Measurements from ENCODE around the gene GSTP1. TPM values are rescaled to one million over a fixed set of nuclear protein-coding genes. Genes with fewer than 3 reads are reported as not detected.
"Not testable (repeated sequence)": the region's sequence is repeated elsewhere in the genome, so short reads cannot be mapped to it uniquely, and the experiment has no call there.

The GSTP1 gene
- polyA plus RNA-seq, 3 donors: 324 to 594 (median 489) TPM

- not testable (repeated sequence) for H3K27ac ChIP-seq (ENCODE audit: low read depth, low read length)
- 70 to 84% (median 72%) methylated on average over 11 of the region's 11 CpGs for WGBS, 3 donors
Measured at GRCh38 chr11:67588899-67589415, 5.3 kb downstream of the GSTP1 start.

- H3K27ac ChIP-seq (ENCODE audit: low read depth, low read length): no peak overlapping the region
- 68 to 79% (median 75%) methylated on average over 12 of the region's 12 CpGs for WGBS, 3 donors
Measured at GRCh38 chr11:67592880-67593564, 9.4 kb downstream of the GSTP1 start.

DNA sequence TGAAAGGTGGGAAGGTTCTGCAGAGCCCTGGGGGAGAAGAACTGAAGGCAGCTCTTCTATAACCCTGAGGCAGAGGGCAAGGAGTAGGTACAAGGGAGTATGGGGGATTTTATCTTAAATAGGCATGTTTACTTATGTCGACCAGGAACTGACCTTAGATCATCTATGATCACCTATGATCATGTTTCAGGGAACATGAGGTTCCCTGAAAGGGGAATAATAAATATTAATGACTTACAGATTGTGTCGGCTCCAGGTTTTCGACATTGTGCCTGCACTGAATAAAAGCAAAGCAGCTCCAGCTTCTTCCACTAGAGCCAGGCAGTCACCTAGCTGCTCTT is 9.9 kb downstream of the GSTP1 start:
- H3K27ac ChIP-seq (ENCODE audit: low read depth, low read length): no peak overlapping the region
- WGBS, 3 donors: 61 to 76% (median 72%) methylated on average over 3 of the region's 3 CpGs

- 61 to 73% (median 68%) methylated on average over 3 of the region's 3 CpGs for WGBS, 3 donors
- H3K27ac ChIP-seq (ENCODE audit: low read depth, low read length): no peak overlapping the region
Measured at GRCh38 chr11:67594480-67594879, 10.9 kb downstream of the GSTP1 start.

- no peak overlapping the region for H3K27ac ChIP-seq (ENCODE audit: low read depth, low read length)
- 51 to 96% (median 79%) methylated on average over 1 of the region's 1 CpG for WGBS, 3 donors
Measured at GRCh38 chr11:67596753-67597300, 13.2 kb downstream of the GSTP1 start.

DNA sequence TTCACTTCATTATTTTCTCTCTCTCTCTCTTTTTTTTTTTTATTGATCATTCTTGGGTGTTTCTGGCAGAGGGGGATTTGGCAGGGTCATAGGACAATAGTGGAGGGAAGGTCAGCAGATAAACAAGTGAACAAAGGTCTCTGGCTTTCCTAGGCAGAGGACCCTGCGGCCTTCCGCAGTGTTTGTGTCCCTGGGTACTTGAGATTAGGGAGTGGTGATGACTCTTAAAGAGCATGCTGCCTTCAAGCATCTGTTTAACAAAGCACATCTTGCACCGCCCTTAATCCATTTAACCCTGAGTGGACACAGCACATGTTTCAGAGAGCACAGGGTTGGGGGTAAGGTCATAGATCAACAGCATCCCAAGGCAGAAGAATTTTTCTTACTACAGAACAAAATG is 13.8 kb downstream of the GSTP1 start:
- H3K27ac ChIP-seq (ENCODE audit: low read depth, low read length): not testable (repeated sequence)
- WGBS, 3 donors: no CpG with 5 or more reads among the region's 3 CpGs

DNA sequence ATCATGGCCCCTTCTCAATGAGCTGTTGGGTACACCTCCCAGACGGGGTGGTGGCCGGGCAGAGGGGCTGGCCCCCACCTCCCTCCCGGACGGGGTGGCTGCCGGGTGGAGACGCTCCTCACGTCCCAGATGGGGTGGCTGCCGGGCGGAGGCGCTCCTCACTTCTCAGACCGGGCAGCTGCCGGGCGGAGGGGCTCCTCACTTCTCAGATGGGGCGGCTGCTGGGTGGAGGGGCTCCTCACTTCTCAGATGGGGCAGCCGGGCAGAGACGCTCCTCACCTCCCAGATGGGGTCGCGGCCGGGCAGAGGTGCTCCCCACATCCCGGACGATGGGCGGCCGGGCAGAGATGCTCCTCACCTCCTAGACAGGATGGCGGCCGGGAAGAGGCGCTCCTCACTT is 14.4 kb downstream of the GSTP1 start:
- H3K27ac ChIP-seq (ENCODE audit: low read depth, low read length): not testable (repeated sequence)
- 89 to 96% (median 91%) methylated on average over 22 to 26 of the region's 26 CpGs for WGBS, 3 donors

- WGBS, 3 donors: 52 to 71% (median 67%) methylated on average over 1 of the region's 1 CpG
Measured at GRCh38 chr11:67599149-67599548, 15.5 kb downstream of the GSTP1 start.

DNA sequence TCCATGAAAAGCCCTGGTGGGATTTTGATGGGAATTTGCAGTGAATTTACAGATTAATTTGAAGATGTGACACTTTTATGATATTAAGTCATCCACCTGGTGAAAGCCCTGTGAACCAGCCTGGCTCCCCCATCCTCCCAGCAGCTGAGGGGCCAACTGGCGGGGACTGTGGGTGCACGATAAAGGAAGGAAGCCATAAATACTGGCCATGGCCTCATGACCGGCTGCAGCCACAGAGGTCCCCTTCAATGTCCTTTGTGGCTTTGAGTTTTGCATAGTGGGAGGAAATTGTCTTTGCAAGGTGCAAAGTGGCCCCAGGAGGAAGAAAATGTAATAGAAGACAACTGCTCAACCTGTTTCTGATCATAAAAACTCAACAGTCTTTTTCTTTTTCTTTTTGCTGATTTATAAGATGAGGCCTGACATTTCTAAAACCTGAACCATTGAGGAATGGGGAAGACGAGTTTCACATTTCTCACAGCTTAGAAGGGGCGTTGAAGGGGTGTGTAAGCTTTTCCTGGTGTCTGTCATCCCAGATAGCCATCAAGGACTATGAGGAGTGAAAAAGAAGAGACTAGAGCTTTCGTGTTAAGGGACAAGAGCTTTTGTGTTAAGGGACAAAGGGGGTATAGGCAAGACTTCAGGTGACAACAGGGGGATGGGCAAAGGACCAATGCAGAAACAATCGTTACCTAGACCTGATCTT is 16.9 kb downstream of the GSTP1 start:
- whole genome bisulfite sequencing, 3 donors: 33 to 58% (median 37%) methylated on average over 7 of the region's 7 CpGs
- H3K27ac ChIP-seq (ENCODE audit: low read depth, low read length): no peak overlapping the region

More at GRCh38 chr11:67599149-67599548, 15.5 kb downstream of the GSTP1 start:
- H3K27ac ChIP-seq (ENCODE audit: low read depth, low read length): no peak overlapping the region

- WGBS, 3 donors: 89 to 95% (median 93%) methylated on average over 7 of the region's 7 CpGs
Measured at GRCh38 chr11:67601098-67601497, 17.5 kb downstream of the GSTP1 start.

DNA sequence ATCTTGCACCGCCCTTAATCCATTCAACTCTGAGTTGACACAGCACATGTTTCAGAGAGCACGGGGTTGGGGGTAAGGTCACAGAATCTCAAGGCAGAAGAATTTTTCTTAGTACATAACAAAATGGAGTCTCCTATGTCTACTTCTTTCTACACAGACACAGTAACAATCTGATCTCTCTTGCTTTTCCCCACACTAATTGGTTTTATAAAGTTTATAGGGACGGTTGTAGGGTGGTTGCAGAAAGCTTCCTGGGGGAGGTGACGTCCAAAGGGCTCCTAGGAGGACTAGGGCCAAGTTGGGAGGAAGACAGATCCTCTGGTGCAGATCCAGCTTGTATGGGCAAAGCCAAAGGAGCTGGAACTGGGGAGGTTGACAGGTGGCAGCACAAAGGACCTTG is 20.5 kb downstream of the GSTP1 start:
- not testable (repeated sequence) for H3K27ac ChIP-seq (ENCODE audit: low read depth, low read length)
- 56 to 70% (median 59%) methylated on average over 2 of the region's 4 CpGs for WGBS, 3 donors

More at GRCh38 chr11:67601098-67601497, 17.5 kb downstream of the GSTP1 start:
- H3K27ac ChIP-seq (ENCODE audit: low read depth, low read length): no peak overlapping the region

- 85 to 100% (median 95%) methylated on average over 2 of the region's 2 CpGs for WGBS, 3 donors
Measured at GRCh38 chr11:67604815-67605214, 21.2 kb downstream of the GSTP1 start.

DNA sequence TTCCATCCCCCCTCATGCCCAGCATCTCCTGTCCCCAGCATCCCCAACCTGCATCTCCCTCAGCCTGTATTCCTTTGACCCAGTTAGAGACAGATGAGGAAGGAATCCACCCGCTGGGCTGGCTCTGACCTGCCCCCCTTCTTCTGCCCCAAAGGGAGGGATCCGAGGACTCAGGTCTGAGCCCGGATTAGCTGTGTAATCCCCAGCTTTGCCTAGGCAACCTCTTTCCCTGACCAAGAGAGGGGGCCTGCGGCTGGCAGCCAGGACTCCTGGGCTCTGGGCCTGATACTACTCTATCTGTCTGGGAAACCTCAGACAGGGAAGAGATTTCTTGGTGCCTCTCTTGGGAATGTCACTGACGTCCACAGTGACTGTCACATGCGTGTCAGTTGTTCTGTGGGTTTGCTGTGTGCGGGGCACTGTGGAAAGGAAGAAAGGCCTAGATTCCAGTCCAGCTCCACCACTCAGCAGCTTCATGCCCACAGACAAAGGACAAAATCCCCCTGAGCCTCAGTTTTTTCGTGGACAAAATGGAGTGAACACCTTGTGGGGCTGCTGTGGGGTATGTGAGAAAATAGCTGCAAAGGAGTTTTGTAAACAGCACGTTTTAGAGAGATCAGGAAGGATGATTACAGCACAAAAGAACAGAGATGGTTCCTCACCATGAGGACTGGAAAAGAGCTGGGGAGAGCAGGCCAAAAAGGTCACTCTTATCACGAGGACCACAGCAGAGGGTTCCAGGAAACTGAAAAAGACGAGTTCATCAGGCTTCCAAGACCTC is 21.8 kb downstream of the GSTP1 start:
- no peak overlapping the region for H3K27ac ChIP-seq (ENCODE audit: low read depth, low read length)
- WGBS, 3 donors: 63 to 68% (median 66%) methylated on average over 11 of the region's 11 CpGs

More at GRCh38 chr11:67604815-67605214, 21.2 kb downstream of the GSTP1 start:
- no peak overlapping the region for H3K27ac ChIP-seq (ENCODE audit: low read depth, low read length)

- no peak overlapping the region for H3K27ac ChIP-seq (ENCODE audit: low read depth, low read length)
- WGBS, 3 donors: 32 to 41% (median 32%) methylated on average over 17 of the region's 17 CpGs
Measured at GRCh38 chr11:67606093-67606491, 22.5 kb downstream of the GSTP1 start.

GRCh38 chr11:67606492-67607295 is 23.1 kb downstream of the GSTP1 start, which contains the start of gene NDUFV1:
NDUFV1 (plus strand) TSS chr11:67606936; CDS start chr11:67607005, 69 bp downstream.
- H3K27ac ChIP-seq (ENCODE audit: low read depth, low read length): no peak within 1 kb of the TSS
- WGBS, 3 donors: 0 to 1% (median 0%) methylated on average over 68 to 69 of the region's 69 CpGs

DNA sequence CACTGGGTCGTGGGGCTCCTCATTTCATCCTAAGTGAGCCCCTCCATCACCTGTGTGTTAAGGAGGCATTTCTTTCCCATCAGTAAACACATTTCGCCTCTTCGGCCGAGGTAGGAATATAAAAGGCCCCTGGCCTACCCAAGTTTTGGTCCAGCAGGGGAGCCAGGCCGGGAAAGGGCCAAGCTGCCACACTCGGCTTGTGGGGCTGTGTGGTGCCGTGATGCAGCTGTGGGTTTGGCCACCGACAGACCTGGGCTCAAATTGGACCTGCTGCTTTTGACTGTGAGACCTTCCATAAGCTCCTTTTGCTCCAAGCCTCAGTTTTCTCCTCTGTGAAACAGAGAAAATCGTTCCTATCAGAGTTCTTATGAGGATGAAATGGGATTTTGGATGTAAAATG is 23.9 kb downstream of the GSTP1 start:
- 31 to 52% (median 39%) methylated on average over 9 of the region's 9 CpGs for WGBS, 3 donors
- H3K27ac ChIP-seq (ENCODE audit: low read depth, low read length): no peak overlapping the region

DNA sequence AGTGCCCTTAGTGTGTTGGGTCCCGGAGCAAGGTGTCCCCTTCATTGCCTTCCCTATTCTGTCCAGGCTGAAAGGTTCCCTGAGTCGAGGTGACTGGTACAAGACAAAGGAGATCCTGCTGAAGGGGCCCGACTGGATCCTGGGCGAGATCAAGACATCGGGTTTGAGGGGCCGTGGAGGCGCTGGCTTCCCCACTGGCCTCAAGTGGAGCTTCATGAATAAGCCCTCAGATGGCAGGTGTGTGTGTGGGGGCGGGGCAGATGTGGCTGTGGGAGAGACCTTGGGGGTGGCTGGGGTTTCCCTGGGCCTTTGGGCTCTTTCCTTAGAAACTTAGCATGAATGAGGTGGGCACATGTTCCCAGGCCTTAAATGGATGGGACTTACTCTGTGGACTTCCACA is 24.9 kb downstream of the GSTP1 start:
- H3K27ac ChIP-seq (ENCODE audit: low read depth, low read length): no peak overlapping the region
- WGBS, 3 donors: 96 to 98% (median 97%) methylated on average over 8 of the region's 8 CpGs

DNA sequence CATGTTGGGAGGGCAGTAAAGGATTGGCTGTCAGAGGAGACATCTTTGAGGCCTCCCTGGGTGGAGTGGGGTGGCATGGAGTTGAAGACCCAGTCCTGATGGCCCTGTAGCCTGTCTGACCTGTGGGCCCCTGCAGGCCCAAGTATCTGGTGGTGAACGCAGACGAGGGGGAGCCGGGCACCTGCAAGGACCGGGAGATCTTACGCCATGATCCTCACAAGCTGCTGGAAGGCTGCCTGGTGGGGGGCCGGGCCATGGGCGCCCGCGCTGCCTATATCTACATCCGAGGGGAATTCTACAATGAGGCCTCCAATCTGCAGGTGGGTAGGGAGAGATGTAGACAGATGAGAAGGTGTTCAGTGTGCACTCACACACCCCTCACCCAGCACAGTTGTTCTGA is 25.7 kb downstream of the GSTP1 start:
- no peak overlapping the region for H3K27ac ChIP-seq (ENCODE audit: low read depth, low read length)
- 90 to 93% (median 92%) methylated on average over 10 of the region's 10 CpGs for WGBS, 3 donors

Data from adipose tissue (tissue), 3 donors.